Loucy (cell line): ENCODE results near the gene MEGF9.

Source experiments
- H2AFZ ChIP-seq: fragments of 200-600 bp; sonication (generic); 2 replicates; pipeline ENCODE4 v1.6.0; 2016; ENCODE audit warnings: antibody characterized with exemption, mild to moderate bottlenecking, low read length, moderate library complexity
- H3F3A ChIP-seq: fragments of 200-600 bp; 2 replicates; pipeline ENCODE4 v1.6.0; 2016; ENCODE audit warnings: antibody characterized with exemption, low read depth, mild to moderate bottlenecking
- H3K27me3 ChIP-seq: fragments of 200-600 bp; sonication (generic); 2 replicates; pipeline ENCODE4 v1.6.1; 2014; ENCODE audit warnings: low read length, mild to moderate bottlenecking; ENCODE audit not compliant: insufficient read depth, poor library complexity, severe bottlenecking
- H3K36me3 ChIP-seq: fragments of 200-600 bp; sonication (generic); 2 replicates; pipeline ENCODE4 v1.6.1; 2016; ENCODE audit warnings: low read length; ENCODE audit not compliant: insufficient read depth
- H3K4me1 ChIP-seq: fragments of 200-600 bp; sonication (generic); 2 replicates; pipeline ENCODE4 v1.5.1; 2014; ENCODE audit warnings: low read length, mild to moderate bottlenecking; ENCODE audit not compliant: insufficient read depth, poor library complexity, severe bottlenecking
- H3K4me2 ChIP-seq: fragments of 200-600 bp; sonication (generic); 2 replicates; pipeline ENCODE4 v1.6.0; 2014; ENCODE audit warnings: antibody characterized with exemption, low read length, low read depth, mild to moderate bottlenecking; ENCODE audit not compliant: poor library complexity, severe bottlenecking
- H3K4me3 ChIP-seq: fragments of 200-600 bp; sonication (generic); 2 replicates; pipeline ENCODE4 v1.5.1; 2014; ENCODE audit warnings: low read length, mild to moderate bottlenecking, mixed read lengths; ENCODE audit not compliant: poor library complexity, severe bottlenecking
- H3K79me2 ChIP-seq: fragments of 200-600 bp; sonication (generic); 2 replicates; pipeline ENCODE4 v1.6.1; 2014; ENCODE audit warnings: low read length; ENCODE audit not compliant: insufficient read depth
- H3K9ac ChIP-seq: fragments of 200-600 bp; sonication (generic); 2 replicates; pipeline ENCODE4 v1.6.0; 2014; ENCODE audit warnings: mild to moderate bottlenecking, low read depth, low read length, moderate library complexity; ENCODE audit not compliant: poor library complexity, severe bottlenecking
- H3K9me2 ChIP-seq: fragments of 200-600 bp; sonication (generic); replicated peaks from 2 replicates; pipeline ENCODE4 v1.6.1; 2016; ENCODE audit warnings: low read depth, low read length, mixed read lengths
- H3K9me3 ChIP-seq: fragments of 200-600 bp; sonication (generic); 2 replicates; pipeline ENCODE4 v1.6.1; 2014; ENCODE audit warnings: mild to moderate bottlenecking, antibody characterized with exemption, low read length, low read depth; ENCODE audit not compliant: insufficient read depth
- H4K20me1 ChIP-seq: fragments of 200-600 bp; sonication (generic); 2 replicates; pipeline ENCODE4 v1.6.0; 2014; ENCODE audit warnings: antibody characterized with exemption, low read length, mild to moderate bottlenecking; ENCODE audit not compliant: insufficient read depth, poor library complexity, severe bottlenecking
- EZH2phosphoT487 ChIP-seq: fragments of 200-600 bp; IDR thresholded peaks from 2 replicates; pipeline ENCODE4 v1.6.1; 2018; ENCODE audit warnings: antibody characterized with exemption, mild to moderate bottlenecking, moderate library complexity, borderline replicate concordance
- TF ChIP-seq, protein P1 (sequence below): fragments of 200-600 bp; sonication (generic); conservative IDR thresholded peaks from 2 replicates; pipeline ENCODE4 v1.5.1; 2014; ENCODE audit warnings: mild to moderate bottlenecking, antibody characterized with exemption, low read length

The MEGF9 gene

DNA sequence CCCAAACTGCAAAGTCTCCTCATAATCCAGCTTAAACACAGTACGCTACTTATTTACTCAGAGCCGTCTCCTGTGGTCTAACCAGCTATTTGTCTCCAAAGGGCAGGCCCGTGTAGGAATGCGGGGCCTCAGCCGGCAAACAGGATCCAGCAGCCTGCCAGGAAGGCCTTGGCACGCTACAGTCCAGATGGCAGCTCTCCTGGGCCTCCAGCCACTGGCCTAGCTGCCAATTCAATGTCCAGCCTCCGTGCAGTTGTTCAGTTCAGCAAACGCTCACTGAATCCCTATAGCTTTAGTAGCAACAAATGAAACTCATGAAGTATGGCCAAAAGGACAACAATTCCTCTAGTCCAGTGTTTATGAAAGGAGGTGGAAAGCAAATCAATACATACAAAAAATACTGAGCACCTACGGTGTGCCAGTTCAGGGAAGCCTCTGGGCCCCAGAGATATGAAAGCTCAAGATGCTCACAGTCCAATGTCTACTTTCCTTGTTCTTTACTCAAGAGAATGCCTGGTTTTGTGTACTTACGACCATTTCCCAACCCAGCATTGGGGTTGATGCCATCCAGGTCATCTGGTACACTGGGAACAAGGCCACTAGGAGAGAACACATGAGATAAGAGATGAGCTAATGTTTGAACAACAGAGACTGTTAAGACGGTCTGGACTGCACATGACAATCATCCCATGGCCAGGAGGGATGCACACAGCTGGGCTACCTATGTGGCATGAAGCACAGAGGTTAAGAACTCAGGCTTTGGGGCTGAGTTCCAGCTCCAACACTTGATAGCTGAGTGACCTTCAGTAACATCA is 142.6 kb downstream of the MEGF9 start:
- Histone ChIP-seq H3K9me2 (no peaks in the 10 kb centered on the region), H3K9ac (no peak overlapping the region), H4K20me1 (peaks cover 34% of the 10 kb centered on the region), H3K4me3 (no peak overlapping the region), H3K36me3 (peaks cover 55% of the 10 kb centered on the region; the same call in 1 of the 2 replicates), H3K79me2 (peaks cover 57% of the 10 kb centered on the region), H3K27me3 (no peaks in the 10 kb centered on the region), H3F3A (no peaks in the 10 kb centered on the region), H2AFZ (no peak overlapping the region), H3K4me2 (no peak overlapping the region), H3K4me1 (peaks cover 27% of the 10 kb centered on the region), H3K9me3 (no peaks in the 10 kb centered on the region)
- TF ChIP-seq, protein P1, sequence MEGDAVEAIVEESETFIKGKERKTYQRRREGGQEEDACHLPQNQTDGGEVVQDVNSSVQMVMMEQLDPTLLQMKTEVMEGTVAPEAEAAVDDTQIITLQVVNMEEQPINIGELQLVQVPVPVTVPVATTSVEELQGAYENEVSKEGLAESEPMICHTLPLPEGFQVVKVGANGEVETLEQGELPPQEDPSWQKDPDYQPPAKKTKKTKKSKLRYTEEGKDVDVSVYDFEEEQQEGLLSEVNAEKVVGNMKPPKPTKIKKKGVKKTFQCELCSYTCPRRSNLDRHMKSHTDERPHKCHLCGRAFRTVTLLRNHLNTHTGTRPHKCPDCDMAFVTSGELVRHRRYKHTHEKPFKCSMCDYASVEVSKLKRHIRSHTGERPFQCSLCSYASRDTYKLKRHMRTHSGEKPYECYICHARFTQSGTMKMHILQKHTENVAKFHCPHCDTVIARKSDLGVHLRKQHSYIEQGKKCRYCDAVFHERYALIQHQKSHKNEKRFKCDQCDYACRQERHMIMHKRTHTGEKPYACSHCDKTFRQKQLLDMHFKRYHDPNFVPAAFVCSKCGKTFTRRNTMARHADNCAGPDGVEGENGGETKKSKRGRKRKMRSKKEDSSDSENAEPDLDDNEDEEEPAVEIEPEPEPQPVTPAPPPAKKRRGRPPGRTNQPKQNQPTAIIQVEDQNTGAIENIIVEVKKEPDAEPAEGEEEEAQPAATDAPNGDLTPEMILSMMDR: no peak
- TF ChIP-seq EZH2phosphoT487: no peak

- Histone ChIP-seq H3K36me3 (peaks cover 69% of the 10 kb centered on the region; the same call in 1 of the 2 replicates), H3K4me3 (no peak overlapping the region), H3K79me2 (peaks cover 57% of the 10 kb centered on the region)
Observed at GRCh38 chr9:120570296-120570695, 144.0 kb downstream of the MEGF9 start.

DNA sequence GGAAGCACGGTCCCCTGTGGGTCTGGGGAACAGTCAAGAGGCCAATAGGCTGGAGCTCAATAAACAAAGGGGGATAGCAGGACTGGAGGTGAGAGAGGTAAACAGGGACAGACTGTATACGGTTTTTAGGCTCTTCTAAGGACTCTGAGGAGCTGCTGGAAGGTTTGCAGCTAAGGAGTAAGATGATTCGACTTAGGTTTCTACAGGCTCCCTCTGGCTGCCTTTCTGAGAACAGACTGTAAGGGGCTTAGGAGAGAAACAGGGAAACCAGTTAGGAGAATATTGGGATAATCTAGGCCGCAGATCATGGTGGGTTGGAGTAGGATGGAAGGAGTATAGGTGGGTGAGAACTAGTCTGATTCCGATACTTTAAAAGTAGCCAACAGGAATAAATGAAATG is 144.7 kb downstream of the MEGF9 start:
- Histone ChIP-seq H3K9ac (no peak overlapping the region), H3K79me2 (peaks cover 57% of the 10 kb centered on the region), H3K4me2 (no peak overlapping the region), H3K4me1 (peaks cover 10% of the 10 kb centered on the region), H3K9me3 (no peaks in the 10 kb centered on the region), H3F3A (no peaks in the 10 kb centered on the region), H2AFZ (no peak overlapping the region), H3K9me2 (no peaks in the 10 kb centered on the region), H3K27me3 (no peaks in the 10 kb centered on the region), H3K36me3 (peaks cover 76% of the 10 kb centered on the region; the same call in 1 of the 2 replicates), H3K4me3 (no peak overlapping the region), H4K20me1 (peaks cover 22% of the 10 kb centered on the region)
- TF ChIP-seq, protein P1: no peak
- TF ChIP-seq EZH2phosphoT487: no peak

More at GRCh38 chr9:120570296-120570695, 144.0 kb downstream of the MEGF9 start:
- TF ChIP-seq, protein P1: no peak
- no peak for TF ChIP-seq EZH2phosphoT487
- Histone ChIP-seq H3K9me3 (no peaks in the 10 kb centered on the region), H4K20me1 (peaks cover 27% of the 10 kb centered on the region), H3K9me2 (no peaks in the 10 kb centered on the region), H3F3A (no peaks in the 10 kb centered on the region), H3K27me3 (no peaks in the 10 kb centered on the region), H3K4me2 (no peak overlapping the region), H3K9ac (no peak overlapping the region), H2AFZ (no peak overlapping the region), H3K4me1 (peaks cover 17% of the 10 kb centered on the region)
